ENCODE measurements around the gene PRKACA.

- TF ChIP-seq ZBTB20 (tag by site-specific recombination; IDR thresholded peaks at IDR 0.05) (no peak), ZNF23 (tag by site-specific recombination; IDR thresholded peaks at IDR 0.05; ENCODE audit: borderline replicate concordance) (no peak), ZNF830 (tag by site-specific recombination; IDR thresholded peaks at IDR 0.05; ENCODE audit: low read depth) (no peak), PBX3 (CRISPR knock-in tag; IDR thresholded peaks at IDR 0.05) (no peak), ZNF561 (tag by site-specific recombination; IDR thresholded peaks at IDR 0.05; ENCODE audit: borderline replicate concordance) (no peak)
- TF ChIP-seq, protein P1, sequence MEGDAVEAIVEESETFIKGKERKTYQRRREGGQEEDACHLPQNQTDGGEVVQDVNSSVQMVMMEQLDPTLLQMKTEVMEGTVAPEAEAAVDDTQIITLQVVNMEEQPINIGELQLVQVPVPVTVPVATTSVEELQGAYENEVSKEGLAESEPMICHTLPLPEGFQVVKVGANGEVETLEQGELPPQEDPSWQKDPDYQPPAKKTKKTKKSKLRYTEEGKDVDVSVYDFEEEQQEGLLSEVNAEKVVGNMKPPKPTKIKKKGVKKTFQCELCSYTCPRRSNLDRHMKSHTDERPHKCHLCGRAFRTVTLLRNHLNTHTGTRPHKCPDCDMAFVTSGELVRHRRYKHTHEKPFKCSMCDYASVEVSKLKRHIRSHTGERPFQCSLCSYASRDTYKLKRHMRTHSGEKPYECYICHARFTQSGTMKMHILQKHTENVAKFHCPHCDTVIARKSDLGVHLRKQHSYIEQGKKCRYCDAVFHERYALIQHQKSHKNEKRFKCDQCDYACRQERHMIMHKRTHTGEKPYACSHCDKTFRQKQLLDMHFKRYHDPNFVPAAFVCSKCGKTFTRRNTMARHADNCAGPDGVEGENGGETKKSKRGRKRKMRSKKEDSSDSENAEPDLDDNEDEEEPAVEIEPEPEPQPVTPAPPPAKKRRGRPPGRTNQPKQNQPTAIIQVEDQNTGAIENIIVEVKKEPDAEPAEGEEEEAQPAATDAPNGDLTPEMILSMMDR (tag by site-specific recombination; IDR thresholded peaks at IDR 0.05) = no peak
These were observed 18.5 kb upstream of the PRKACA start for GRCh38 chr19:14135985-14136508.

Measured in HEK293 (cell line).